Measurements from ENCODE around the gene MRPL54.

GRCh38 chr19:3790941-3791340, 28.5 kb downstream of the MRPL54 start:
- TF ChIP-seq CTCF (conservative IDR thresholded peaks at IDR 0.05) (no peak), ZFX (IDR thresholded peaks at IDR 0.05) (no peak)

Data from C4-2B (cell line).